ENCODE data around the gene MUC5B.

- no peak for TF ChIP-seq CTCF (IDR thresholded peaks at IDR 0.05)
- no peak for TF ChIP-seq POLR2AphosphoS5 (IDR thresholded peaks at IDR 0.05)
- TF ChIP-seq POLR2A (IDR thresholded peaks at IDR 0.05), result no peak
Measured at GRCh38 chr11:1283906-1284305, 61.0 kb downstream of the MUC5B start.
